ENCODE measurements around the gene MARCHF6. TPM values are rescaled to one million over a fixed set of nuclear protein-coding genes. Genes with fewer than 3 reads are reported as not detected.

MARCHF6 gene
- total RNA-seq, 1 experiment from 2014 or later, result 117 TPM

DNA sequence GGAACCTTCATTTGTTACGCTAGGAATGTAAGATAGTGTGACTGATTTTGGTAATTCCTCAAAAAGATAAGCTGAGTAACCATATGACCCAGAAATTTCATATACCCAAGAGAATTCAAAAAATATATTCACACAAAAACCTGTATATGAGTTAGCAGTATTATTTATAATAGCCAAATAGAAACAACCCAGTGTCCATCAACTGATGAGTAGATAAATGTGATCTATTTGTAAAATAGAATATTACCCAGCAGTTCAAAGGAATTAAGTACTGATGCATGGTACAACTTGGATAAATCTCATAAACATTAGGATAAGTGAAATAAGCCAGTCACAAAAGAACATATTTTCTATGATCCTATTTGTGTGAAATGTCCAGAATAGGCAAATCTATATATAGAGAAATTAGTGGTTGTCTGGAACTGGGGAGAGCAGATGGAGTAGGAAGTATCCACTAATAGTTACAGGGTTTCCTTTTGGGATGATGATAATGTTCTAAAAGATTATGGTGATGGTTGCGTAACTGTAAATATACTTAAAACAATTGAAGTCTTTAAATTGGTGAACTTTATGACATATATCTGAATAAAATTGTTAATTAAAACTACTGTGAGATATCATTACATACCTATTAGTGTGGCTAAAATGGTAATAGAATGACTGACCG is 10.2 kb downstream of the MARCHF6 start:
- H3K27ac Mint-ChIP-seq, result no peak overlapping the region

DNA sequence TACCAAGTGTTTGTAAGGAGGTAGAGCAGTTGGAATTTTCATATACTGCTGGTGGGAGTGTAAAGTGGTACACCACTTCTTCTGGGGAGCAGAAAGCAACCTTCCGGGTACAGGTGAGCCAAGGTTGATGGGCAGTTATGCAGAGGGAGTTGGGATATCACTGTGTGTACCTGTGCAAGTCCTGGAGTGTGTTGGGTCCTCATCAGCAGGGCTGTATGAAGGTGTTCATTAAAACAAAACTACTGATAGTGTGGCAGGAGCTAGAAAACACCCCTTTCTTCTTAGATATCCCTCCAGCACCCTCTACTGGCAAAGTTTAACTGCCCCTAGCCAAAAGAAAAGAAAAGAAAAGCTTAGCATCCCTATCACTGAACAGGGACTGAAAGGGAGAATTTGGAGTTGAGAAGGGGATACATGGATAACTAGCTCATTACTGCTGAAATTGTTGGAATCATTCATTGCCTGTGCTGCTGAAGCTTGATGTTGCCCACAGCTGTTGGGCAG is 10.7 kb downstream of the MARCHF6 start:
- Mint-ChIP-seq H3K4me3 (no peak overlapping the region), H3K4me1 (peaks cover 10% of the 10 kb centered on the region; the same call in 1 of the 2 replicates), H3K36me3 (no peaks in the 10 kb centered on the region), H3K27me3 (ENCODE audit: low read depth) (no peaks in the 10 kb centered on the region), H3K9me3 (no peaks in the 10 kb centered on the region), H3K27ac (no peak overlapping the region)
- ChIA-PET POLR2A (interaction anchor here (0.6 to 1.3 kb wide), 2 partner anchors 11 to 27 kb away, joined by 3 to 5 read pairs; partner anchors contain the start of gene MARCHF6), CTCF (interaction anchor here (0.6 to 2.5 kb wide), 17 partner anchors 9 to 181 kb away, joined by 3 to 25 read pairs (median 4); partner anchors contain the start of genes ATPSCKMT, CCT5, MARCHF6 and ROPN1L)
- no peak for DNase-seq (ENCODE audit: low spot score)
- peak; percentile 41 for ATAC-seq
- TF ChIP-seq, protein P1, sequence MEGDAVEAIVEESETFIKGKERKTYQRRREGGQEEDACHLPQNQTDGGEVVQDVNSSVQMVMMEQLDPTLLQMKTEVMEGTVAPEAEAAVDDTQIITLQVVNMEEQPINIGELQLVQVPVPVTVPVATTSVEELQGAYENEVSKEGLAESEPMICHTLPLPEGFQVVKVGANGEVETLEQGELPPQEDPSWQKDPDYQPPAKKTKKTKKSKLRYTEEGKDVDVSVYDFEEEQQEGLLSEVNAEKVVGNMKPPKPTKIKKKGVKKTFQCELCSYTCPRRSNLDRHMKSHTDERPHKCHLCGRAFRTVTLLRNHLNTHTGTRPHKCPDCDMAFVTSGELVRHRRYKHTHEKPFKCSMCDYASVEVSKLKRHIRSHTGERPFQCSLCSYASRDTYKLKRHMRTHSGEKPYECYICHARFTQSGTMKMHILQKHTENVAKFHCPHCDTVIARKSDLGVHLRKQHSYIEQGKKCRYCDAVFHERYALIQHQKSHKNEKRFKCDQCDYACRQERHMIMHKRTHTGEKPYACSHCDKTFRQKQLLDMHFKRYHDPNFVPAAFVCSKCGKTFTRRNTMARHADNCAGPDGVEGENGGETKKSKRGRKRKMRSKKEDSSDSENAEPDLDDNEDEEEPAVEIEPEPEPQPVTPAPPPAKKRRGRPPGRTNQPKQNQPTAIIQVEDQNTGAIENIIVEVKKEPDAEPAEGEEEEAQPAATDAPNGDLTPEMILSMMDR (IDR thresholded peaks at IDR 0.05), result no peak; the same call in 1 of the 2 replicates
- TF ChIP-seq PRRX2 (CRISPR knock-in tag; IDR thresholded peaks at IDR 0.05), result no peak
- TF ChIP-seq ZBTB21 (CRISPR knock-in tag; IDR thresholded peaks at IDR 0.05; ENCODE audit: borderline replicate concordance), result no peak
- TF ChIP-seq NR2C2 (CRISPR knock-in tag; IDR thresholded peaks at IDR 0.05), result no peak
- no peak for TF ChIP-seq RORB (CRISPR knock-in tag; IDR thresholded peaks at IDR 0.05)
- no peak for TF ChIP-seq MXD4 (CRISPR knock-in tag; IDR thresholded peaks at IDR 0.05; ENCODE audit: borderline replicate concordance)

More for the DNA sequence above, 10.2 kb downstream of the MARCHF6 start:
- ATAC-seq, result no peak
- Mint-ChIP-seq H3K27me3 (ENCODE audit: low read depth) (no peaks in the 10 kb centered on the region), H3K36me3 (no peaks in the 10 kb centered on the region), H3K4me1 (peaks cover 6% of the 10 kb centered on the region; the same call in 1 of the 2 replicates), H3K4me3 (no peak overlapping the region), H3K9me3 (no peaks in the 10 kb centered on the region)
- no peak for DNase-seq (ENCODE audit: low spot score)
- ChIA-PET POLR2A (interaction anchor here (0.6 to 1.3 kb wide), 2 partner anchors 10 to 27 kb away, joined by 3 to 5 read pairs; partner anchors contain the start of gene MARCHF6), CTCF (interaction anchor here (1.0 to 2.5 kb wide), 10 partner anchors 9 to 113 kb away, joined by 3 to 25 read pairs (median 6); partner anchors contain the start of genes ATPSCKMT, CCT5, MARCHF6 and ROPN1L)
- TF ChIP-seq ZNF263 (CRISPR knock-in tag; IDR thresholded peaks at IDR 0.05; ENCODE audit: low read depth) (no peak), ETV6 (CRISPR knock-in tag; IDR thresholded peaks at IDR 0.05) (no peak), MYBL2 (CRISPR knock-in tag; IDR thresholded peaks at IDR 0.05) (no peak), ZNF671 (CRISPR knock-in tag; IDR thresholded peaks at IDR 0.05) (no peak), SOX15 (CRISPR knock-in tag; IDR thresholded peaks at IDR 0.05) (no peak)

DNA sequence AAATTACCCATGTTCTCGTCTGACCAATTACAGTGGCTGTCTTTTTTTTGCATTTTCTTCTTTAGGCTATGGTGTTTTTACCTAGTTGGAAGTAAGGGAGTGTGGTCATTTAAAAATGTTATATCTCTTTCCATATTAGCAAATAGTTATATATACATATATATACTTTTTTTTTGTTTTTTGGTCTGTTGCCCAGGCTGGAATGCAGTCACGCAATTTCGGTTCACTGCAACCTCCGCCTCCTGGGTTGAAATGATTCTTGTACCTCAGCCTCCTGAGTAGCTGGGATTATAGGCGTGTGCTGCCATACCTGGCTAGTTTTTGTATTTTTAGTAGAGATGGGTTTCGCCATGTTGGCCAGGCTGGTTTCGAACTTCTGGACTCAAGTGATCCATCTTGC is 12.3 kb downstream of the MARCHF6 start:
- H3K9me3 Mint-ChIP-seq, result no peaks in the 10 kb centered on the region
- ATAC-seq (no peak), DNase-seq (ENCODE audit: low spot score) (no peak)
- no peak for TF ChIP-seq JUN (CRISPR knock-in tag; IDR thresholded peaks at IDR 0.05)
- no peak for TF ChIP-seq ELF4 (CRISPR knock-in tag; IDR thresholded peaks at IDR 0.05; ENCODE audit: low read depth)
- TF ChIP-seq, protein P2, sequence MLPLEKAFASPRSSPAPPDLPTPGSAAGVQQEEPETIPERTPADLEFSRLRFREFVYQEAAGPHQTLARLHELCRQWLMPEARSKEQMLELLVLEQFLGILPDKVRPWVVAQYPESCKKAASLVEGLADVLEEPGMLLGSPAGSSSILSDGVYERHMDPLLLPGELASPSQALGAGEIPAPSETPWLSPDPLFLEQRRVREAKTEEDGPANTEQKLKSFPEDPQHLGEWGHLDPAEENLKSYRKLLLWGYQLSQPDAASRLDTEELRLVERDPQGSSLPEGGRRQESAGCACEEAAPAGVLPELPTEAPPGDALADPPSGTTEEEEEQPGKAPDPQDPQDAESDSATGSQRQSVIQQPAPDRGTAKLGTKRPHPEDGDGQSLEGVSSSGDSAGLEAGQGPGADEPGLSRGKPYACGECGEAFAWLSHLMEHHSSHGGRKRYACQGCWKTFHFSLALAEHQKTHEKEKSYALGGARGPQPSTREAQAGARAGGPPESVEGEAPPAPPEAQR (CRISPR knock-in tag; IDR thresholded peaks at IDR 0.05), result no peak
- no peaks in the 10 kb centered on the region for H3K36me3 Mint-ChIP-seq
- POLR2A ChIA-PET, result no interaction called here
- H3K27ac Mint-ChIP-seq, result no peak overlapping the region
- no peak overlapping the region for H3K4me3 Mint-ChIP-seq
- H3K4me1 Mint-ChIP-seq, result peaks cover 13% of the 10 kb centered on the region
- CTCF ChIA-PET, result interaction anchor here (2.5 kb wide), 1 partner anchor 13 kb away, joined by 20 read pairs; the partner anchor contains the start of gene MARCHF6
- H3K27me3 Mint-ChIP-seq (ENCODE audit: low read depth), result no peaks in the 10 kb centered on the region

Data from WTC11 (cell line).